ENCODE results near the gene CHMP3.
"Not testable (repeated sequence)": the region's sequence is repeated elsewhere in the genome, so short reads cannot be mapped to it uniquely, and the experiment has no call there.

CHMP3 gene

DNA sequence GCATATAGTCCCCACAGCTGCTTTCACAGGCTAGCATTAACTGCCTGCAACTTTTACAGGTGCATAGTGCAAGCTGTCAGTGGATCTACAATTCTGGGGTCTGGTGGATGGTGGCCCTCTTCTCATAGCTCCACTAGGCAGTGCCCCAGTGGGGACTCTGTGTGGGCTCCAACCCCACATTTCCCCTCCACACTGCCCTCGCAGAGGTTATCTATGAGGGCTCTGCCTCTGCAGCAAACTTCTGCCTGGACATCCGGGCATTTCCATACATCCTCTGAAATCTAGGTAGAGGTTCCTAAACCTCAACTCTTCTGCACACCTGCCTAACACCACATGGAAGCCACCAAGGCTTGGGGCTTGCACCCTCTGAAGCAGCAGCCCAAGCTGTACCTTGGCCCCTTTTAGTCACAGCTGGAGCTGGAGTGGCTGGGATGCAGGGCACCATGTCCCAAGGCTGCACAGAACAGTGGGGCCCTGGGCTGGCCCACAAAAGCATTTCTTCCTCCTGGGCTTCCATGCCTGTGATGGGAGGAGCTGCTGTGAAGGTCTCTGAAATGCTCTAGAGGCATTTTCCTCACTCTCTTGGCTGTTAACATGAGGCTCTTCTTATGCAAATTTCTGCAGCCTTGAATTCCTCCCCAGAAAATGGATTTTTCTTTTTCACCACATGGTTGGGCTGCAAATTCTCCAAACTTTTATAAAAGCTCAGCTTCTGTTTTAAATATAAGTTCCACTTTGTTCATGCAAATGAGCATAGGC, 62.7 kb downstream of the CHMP3 start:
- DNase-seq = no peak

DNA sequence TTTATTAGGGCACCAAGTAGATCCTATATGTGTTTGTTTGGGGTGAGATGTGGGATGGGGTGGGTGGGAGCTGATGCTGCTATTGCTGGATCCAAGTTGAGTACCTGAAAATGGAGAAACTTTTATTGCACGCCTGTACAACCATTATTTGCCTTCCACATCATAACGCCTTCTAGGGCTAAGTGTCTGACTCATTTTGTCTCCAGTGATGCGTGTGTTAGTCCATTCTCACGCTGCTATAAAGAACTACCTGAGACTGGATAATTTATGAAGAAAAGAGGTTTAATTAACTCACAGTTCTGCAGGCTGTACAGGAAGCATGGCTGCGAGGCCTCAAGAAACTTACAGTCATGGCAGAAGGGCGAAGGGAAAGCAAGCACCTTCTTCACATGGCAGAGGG, 63.9 kb downstream of the CHMP3 start:
- DNase-seq = no peak

DNA sequence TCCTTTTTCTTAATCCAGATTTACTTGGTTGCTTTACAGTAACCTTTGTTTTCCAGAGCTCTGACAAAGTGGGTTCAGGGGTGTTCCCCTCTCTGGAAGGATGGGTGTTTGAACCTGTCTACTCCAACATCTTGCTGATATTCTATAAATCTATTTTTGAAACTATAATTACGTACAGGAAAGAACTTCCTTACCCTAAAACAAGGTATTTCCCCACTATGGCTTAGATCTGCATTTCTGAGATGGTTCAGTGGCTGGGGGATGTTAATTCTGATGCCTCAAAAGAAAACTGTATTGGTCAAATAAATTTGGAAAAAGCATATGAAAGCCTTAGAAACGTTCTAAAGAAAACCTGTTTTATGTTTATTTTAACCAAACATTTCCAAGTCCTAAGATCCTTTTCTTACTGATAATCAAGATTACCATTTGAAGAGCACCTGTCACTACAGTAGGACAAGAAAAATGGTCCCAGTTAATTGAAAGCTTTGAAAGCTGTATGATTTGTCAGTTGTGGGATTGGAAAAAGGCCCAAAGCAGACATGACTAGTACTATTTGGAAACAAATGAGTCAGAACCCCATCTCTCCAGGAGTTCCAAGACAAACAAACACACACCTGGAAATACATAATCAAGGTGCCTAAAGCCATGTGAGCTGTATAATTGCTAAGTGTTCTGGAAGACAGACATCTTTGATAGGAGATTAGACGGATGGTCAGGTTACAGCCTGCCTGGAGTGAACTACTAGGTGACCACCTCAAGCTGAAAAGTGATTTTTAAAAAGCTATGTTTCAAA, 64.6 kb downstream of the CHMP3 start:
- DNase-seq = no peak

DNA sequence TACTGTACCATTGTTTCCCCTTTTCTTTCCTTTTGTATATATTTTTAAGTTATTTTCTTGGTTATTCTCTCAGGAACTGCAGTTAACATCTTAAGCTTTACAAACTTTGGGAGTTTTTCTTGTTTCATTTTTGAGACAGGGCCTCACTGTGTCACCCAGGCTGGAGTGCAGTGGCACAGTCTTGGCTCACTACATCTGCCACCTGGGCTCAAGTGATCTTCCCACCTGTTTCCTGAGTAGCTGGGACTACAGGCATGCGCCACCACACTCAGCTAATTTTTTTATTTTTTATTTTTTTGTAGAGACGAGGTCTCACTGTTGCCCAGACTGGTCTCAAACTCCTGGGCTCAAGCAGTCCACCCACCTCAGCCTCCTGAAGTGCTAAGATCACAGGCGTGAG, 66.9 kb downstream of the CHMP3 start:
- not testable (repeated sequence) for DNase-seq

DNA sequence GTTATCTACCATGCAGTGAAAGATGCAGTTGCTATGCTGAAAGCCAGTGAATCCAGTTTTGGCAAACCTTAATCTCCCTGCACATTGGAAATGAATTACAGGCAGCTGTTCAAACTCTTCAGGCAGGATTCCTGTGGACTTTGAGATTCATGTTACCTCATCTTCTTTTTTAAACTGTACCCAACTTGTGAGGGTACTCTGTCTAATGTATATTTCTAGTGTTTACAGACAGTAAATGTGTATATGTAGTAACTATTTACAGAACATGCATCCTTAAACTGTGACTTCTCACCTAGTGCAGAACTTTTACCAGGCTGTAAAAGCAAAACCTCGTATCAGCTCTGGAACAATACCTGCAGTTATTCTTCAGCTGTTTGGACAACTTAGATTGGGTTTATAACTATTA, 71.2 kb downstream of the CHMP3 start:
- DNase-seq = no peak

DNA sequence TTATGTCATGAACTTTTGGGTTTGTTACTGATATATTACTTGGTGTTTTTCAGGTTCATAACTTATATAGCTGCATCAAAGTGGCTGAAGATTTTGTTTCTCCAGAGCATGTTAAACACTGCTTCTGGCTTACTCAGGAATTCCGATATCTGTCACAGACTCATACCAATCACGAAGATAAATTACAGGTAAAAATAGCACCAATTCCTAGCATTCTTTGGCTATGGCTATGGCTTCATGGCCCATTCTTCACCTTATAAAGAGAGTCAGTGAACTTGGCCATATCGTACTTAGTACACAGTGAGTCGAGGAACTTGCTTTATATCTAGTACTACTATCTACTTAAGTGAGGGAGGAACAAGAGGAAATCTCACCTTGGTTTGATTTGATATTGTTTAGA, 72.2 kb downstream of the CHMP3 start:
- no peak for DNase-seq

DNA sequence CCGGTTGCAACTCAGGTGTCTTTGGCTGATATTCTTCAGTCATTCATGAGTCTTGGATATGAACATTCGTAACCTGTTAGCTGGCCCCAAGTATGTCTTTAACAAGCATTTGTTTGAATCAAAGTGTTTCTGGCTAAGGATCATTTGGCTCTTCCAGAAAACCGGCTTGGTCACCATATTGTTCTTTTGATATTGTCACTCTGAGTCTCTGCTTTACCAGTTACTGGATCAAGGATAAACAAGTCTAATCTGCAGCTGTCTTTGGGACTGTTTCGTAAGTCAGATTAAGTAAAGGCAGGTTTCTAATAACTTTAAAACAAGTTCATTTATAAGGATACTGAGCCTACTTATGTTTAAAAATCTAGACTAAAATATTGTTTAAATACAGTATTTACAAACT, 73.0 kb downstream of the CHMP3 start:
- DNase-seq = no peak

DNA sequence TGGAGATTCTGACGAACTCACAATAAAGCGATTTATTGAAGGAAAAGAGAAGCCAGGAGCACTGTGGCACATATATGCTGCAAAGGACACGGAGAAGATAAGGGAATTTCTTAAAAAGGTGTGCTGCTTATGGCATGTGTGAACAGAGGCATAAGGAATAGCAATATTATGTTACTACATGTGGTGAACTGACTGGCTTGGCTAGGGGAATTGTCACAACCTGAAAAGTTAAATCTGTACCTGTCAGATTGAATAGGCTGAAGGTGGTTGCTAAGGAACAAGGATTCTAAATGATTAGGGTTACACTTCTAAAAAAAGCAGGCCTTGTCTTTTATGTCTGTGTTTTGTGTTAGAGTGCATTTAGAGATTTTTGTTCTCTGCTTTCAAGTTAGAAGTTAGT, 73.7 kb downstream of the CHMP3 start:
- DNase-seq = no peak

DNA sequence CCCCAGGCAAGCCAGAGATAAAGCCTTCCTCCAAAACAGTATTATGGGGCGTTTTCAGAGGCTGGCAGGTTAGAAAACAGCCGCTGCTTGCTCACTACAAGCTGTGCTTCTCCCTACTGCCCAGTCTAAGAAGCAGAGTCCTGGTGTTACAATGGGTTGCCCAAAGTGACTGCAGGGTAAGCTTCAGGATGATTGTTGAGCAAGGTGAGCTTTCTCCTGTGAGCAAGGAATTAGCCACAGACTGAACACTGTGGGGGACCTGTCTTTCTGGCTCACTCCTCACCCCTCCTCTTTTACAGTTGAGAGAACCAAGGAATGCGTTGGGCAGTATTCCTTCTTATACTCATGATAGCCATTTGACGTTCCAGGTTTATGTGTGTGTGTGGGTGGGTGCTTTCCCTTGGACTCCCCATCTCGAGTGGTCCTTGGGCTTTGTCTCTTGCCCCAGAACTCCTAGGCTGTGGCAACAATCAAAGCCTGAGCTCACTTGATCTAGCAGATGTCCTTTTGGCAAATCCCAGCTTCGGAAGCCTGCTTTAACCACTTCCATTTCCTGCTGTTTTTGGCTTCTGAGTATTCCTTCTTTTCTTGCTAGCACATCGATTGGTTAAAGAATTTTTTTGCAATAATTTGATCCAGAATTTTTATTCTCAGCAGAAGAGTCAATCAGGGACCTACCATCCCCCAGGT, 74.5 kb downstream of the CHMP3 start:
- DNase-seq = no peak

DNA sequence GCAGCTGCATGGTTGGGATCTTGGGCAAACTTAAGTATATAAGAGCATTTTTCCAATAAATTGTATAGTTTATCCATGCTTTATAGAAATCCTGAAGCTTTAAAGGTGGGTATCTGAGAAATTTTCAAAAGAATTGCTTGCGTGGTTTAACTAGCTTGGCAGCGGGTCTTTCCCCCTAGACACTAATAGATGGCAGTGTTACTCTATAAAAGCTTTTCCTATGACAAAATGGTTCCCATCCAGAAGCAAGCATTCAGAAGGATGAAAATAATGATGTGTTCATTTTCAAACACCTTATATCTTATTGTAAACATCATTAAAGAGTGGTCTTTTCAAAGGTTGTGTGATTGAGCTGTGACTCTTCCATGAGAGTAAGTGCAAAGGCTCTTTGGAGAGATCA, 76.2 kb downstream of the CHMP3 start:
- no peak for DNase-seq

DNA sequence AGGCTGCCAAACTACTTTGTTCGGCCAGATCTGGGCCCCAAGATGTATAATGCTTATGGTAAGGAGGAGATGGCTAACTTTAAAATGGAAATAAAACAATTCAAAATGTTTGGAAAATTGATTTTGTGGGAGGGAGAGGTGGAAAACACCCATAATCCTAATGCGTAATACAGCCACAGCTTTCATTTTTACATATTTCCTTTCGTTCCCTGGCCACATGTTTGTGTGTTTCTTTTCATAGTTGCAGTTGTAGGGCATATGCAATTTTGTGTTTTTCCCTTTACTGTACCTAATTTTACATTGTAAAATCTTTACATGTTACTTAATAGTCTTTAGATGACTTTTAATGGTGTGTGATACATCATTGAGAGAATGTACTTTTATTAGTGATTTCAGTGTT, 77.4 kb downstream of the CHMP3 start:
- no peak for DNase-seq

DNA sequence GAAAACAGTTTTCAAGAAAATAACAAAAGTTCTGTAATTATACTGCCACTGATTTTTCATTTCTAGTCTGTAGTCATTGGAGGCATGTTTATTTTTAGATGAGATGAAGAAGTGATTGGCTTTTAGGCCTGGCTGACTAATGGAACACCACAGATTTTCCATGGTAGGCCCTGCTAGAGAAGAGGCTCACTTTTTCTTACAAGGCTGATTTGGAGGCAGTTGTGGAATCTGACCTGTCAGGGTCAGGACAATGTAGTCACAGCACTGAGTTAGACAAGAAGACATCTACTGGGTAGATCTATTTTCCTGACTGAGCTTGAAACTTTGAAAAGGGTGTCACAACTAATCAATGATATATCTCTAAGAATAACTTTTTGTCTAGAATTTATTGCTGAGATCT, 78.1 kb downstream of the CHMP3 start:
- no peak for DNase-seq

DNA sequence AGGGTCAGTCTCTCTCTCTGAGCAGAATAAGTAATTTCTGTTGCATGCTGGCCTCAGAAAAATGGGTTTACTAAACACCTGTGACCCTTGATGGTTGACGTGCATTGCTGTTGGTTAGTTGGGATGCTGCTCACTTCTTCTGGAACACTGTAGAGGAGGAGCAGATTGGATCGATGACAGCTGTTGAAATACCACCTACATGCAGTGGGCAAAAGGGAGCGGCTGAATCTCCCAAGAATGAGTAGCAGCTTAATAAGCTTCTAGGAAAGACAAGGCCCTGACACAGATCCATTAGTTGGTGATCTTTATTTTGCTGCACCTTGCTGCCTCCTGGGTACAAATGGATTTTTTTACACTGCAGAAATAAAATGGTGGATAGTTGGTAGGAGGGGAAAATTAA, 78.9 kb downstream of the CHMP3 start:
- no peak for DNase-seq

DNA sequence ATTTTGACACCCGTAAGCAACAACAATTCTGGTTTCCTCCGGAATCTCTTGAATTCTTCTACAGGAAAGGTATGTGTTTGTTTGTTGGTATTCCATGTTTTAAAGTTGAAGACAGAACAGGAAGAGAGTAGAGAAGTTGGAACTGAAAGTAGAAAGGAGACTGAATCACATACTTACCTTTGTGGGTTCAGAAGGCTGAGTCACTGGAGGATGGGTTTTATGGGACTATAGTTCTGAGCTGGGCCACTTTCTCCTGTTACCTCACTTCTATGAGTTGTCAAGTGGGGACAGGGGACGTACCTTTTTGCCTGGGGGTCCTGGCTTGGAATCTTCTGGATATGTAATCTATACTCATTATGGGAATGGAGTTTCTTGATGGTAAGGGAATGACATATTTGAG, 81.2 kb downstream of the CHMP3 start:
- DNase-seq = no peak

DNA sequence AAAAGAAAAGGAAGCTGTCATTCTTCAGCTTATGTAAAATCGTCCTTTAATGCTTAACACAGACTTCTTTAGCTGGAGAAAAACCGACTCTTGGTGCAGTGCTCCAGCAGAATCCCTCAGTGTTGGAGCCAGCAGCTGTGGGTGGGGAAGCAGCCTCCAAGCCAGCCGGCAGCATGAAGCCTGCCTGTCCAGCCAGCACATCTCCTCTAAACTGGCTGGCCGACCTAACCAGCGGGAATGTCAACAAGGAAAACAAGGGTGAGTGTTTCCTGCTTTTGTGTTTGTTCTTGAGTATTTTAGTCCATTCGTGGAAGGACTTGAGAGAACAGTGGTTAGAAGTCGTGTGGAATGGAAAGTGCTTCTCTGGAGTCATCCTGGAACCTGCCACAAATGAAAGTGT, 83.1 kb downstream of the CHMP3 start:
- no peak for DNase-seq

DNA sequence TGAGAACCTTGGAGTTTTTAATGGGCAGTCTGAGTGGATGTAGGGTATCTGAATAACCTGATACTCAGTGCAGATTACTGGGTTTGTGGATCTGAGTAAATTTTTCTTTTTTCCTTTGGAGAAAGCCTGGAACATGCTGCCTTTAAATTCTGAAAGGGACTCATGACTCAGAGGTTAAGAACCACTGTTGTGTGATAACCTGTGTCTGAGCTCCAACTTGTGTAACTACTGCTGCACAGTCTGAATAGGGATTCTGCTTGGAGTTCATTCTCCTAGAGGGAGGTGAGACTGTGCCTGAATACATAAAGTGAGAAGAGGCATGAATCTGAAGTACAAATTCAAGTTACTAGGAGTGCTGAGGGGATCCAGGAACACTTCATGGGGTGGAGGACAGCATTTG, 85.9 kb downstream of the CHMP3 start:
- DNase-seq = no peak

DNA sequence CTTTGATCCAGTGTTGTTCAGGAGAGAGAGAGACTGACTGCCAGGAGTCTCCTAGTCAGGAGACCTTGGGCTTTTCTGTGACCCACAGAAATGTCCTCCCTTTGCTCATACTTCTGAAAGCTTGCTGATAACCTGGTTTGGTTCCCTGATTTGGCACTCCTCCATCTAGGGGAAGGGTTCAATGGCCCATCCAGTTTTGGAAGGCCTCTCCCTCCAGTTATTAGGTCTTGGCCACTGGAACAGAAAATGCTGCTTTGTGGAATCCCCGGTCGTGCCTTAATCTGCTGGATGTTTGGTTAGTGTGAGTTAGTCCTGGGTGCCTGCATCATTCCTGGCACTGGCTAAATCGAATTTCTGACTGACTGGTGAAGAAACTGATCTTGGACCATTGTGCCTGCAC, 86.3 kb downstream of the CHMP3 start:
- no peak for DNase-seq

DNA sequence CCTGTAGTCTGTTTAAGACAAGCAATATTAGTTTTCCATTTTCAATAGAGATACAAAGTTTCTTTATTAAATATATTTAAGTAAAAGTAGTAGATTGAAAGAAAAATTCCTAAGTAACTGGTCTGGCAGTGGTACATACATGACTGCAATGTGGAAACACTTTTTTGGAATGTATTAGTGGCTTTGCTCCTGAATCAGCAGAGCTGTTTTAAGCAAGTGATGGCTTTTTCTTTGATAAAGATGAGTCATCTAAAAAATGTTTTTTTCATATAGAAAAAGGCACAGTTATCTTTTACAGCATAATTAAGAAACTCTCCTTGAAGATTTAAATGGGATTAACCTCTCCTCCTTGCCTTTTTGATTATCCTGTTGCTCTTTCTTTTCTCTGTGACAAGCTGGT, 87.2 kb downstream of the CHMP3 start:
- no peak for DNase-seq

DNA sequence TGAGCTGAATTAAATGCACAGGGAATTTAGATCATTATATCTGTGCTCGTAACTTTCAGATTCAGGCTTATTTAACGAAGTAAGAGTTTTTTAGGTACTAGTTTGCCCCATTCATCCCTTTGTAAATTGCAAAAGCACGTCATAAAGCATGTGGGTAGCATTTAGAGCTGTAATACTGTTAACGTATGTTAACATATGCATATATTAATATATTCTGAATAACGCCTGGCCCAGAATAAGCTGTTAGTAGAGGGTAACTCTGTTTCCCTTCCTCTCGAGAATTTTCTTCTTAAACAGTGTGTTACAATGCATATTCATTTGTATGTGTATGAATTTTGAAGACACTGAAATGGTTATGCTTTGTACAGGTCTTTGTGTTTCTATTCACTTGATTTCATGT, 91.6 kb downstream of the CHMP3 start:
- no peak for DNase-seq

DNA sequence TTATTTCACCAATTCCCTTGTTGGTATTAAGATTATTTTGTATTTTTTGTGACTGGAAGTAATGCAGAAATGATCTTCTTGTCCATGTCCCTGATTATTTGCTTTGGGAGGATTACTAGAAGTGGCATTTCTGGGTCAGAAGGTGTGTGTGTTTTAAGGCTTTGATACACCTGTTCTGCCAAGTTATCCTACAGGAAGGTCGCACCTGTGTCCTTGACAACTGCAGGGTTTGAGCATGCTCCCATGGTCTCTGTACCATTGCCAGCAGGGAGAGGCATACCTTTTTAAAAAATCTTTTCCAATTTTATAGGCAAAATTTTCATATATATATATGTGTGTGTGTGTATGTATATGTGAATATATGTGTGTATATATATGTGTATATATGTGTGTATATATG, 92.4 kb downstream of the CHMP3 start:
- DNase-seq = no peak

DNA sequence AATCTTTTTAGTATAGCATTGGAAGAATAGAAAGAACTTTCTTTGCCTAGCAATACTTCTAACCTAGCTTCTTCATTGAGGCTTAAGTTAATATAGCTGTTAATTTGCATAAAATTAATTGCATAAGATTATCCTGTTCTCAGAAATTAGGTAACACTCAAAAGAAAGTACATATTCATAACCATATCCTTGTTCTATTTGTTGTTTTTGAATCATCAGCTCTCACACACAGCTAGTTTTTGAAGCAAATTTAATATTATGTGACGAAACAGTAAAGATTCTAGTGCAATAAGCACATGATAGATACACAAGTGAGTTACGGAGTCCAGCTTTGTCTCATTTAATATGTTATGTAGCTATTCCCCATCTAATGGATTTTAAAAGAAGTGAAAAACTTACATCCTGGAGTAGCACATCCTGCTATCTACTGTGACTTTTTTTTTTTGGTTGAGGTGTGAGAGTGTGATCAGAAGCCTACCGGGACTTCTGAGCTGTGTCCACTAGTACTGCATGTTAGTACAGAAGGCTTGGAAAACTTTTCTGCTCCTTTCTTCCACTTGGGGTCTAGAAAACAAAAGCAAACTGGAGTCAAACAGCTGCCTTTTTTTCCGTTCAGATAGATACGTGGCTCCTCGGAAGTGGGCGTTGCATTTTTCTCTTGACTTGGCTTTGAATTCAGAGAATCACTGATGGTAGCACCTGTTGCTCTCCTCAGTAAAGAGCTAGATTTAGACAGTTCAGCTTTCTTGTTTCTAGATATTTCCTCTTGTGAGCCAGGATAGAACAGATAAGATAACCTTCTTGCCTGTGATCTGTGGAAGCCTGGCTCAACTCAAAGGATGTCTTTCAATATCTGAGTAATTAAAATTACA, 94.8 kb downstream of the CHMP3 start:
- DNase-seq = no peak

DNA sequence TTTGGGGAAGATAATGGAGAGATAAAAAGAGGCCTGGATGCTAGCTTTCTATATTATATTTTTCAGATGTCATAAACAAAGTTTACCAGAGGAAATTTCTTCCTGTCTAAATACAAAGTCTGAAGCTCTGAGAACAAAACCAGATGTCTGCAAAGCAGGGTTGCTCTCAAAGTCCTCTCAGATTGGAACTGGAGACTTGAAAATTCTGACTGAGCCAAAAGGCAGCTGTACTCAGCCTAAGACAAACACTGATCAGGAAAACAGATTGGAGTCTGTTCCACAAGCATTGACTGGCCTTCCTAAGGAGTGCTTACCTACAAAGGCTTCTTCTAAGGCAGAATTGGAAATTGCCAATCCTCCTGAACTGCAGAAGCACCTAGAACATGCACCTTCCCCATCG, 96.9 kb downstream of the CHMP3 start:
- DNase-seq = no peak

DNA sequence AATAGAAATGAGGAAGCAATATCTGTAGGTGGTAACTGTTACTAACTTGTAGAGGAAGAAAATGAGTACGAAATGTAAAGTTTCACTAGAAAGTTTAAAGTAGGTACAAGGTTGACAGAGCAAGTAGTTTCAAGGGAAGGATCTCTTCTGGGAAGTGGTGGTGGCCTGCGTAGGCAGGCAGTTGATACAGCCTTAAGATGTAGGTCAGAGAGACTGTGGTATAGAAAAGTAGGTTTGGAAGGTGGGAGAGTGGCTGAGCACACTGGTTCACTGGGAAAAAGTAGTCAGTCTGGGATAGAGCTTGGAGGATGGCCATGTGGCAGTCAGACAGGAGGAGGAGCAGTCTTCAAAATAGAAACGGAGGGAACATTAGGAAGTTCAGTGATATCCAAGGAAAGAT, 98.6 kb downstream of the CHMP3 start:
- no peak for DNase-seq
